Glutamatergic neuron (in vitro differentiated cells): ENCODE measurements around the gene SELENOV. TPM values are rescaled to one million over a fixed set of nuclear protein-coding genes. Genes with fewer than 3 reads are reported as not detected.
A peak's percentile ranks its signal among the peaks of the same experiment; 100 is the strongest.

Experiments
- DNase-seq: peaks from one replicate; pipeline ENCODE4 v3.0.0; 2022
- H3K27ac Mint-ChIP-seq: one replicate; pipeline ENCODE4 v1.8.0; 2020; ENCODE audit warnings: mild to moderate bottlenecking, mixed read lengths, inconsistent platforms; ENCODE audit not compliant: unreplicated experiment
- H3K27me3 Mint-ChIP-seq: one replicate; pipeline ENCODE4 v1.8.0; 2020; ENCODE audit warnings: mild to moderate bottlenecking, moderate library complexity, mixed read lengths, inconsistent platforms; ENCODE audit not compliant: unreplicated experiment
- H3K36me3 Mint-ChIP-seq: one replicate; pipeline ENCODE4 v1.8.0; 2020; ENCODE audit warnings: mild to moderate bottlenecking, mixed read lengths, inconsistent platforms; ENCODE audit not compliant: unreplicated experiment
- H3K4me1 Mint-ChIP-seq: one replicate; pipeline ENCODE4 v1.8.0; 2020; ENCODE audit warnings: mild to moderate bottlenecking, low read depth, mixed read lengths, inconsistent platforms; ENCODE audit not compliant: unreplicated experiment
- H3K4me3 Mint-ChIP-seq: one replicate; pipeline ENCODE4 v1.8.0; 2020; ENCODE audit warnings: mild to moderate bottlenecking, mixed read lengths, inconsistent platforms; ENCODE audit not compliant: unreplicated experiment
- H3K9me3 Mint-ChIP-seq: one replicate; pipeline ENCODE4 v1.8.0; 2020; ENCODE audit warnings: mild to moderate bottlenecking, moderate library complexity, mixed read lengths, inconsistent platforms; ENCODE audit not compliant: unreplicated experiment
- CTCF ChIP-seq: fragments of 200-600 bp; sonication (generic); IDR thresholded peaks from one replicate; pipeline ENCODE4 v1.5.0; 2021; ENCODE audit not compliant: partially characterized antibody, unreplicated experiment
- total RNA-seq: library from RNA; stranded (reverse); fragmentation: NEBNext Ultra II Directional; extraction: Animal tissue kit (Norgen Biotek cat#: 25700); gene quantifications from one replicate; pipeline ENCODE4 v1.2.1, GENCODE V29; 2021; ENCODE audit not compliant: unreplicated experiment

Gene SELENOV
- total RNA-seq, 1 donor from 2014 or later, result 9.9 TPM

- Mint-ChIP-seq H3K4me1 (no peaks in the 10 kb centered on the region), H3K9me3 (peaks cover 9% of the 10 kb centered on the region), H3K4me3 (no peak overlapping the region), H3K36me3 (no peaks in the 10 kb centered on the region), H3K27ac (no peak overlapping the region), H3K27me3 (peaks cover 8% of the 10 kb centered on the region)
- TF ChIP-seq CTCF, result no peak
- DNase-seq, result no peak
Observed at GRCh38 chr19:39469567-39469966, 45.4 kb upstream of the SELENOV start.

GRCh38 chr19:39470724-39471339 lies 44.1 kb upstream of the SELENOV start:
- no peak overlapping the region for H3K27ac Mint-ChIP-seq
- no peak for TF ChIP-seq CTCF

GRCh38 chr19:39471756-39472536 lies 43.0 kb upstream of the SELENOV start:
- peak overlapping the region; percentile 51 for H3K4me3 Mint-ChIP-seq
- H3K27me3 Mint-ChIP-seq, result peaks cover 2% of the 10 kb centered on the region
- no peak overlapping the region for H3K27ac Mint-ChIP-seq
- no peaks in the 10 kb centered on the region for H3K4me1 Mint-ChIP-seq
- peaks cover 4% of the 10 kb centered on the region for H3K9me3 Mint-ChIP-seq
- no peak for DNase-seq
- H3K36me3 Mint-ChIP-seq, result no peaks in the 10 kb centered on the region
- no peak for TF ChIP-seq CTCF

More at GRCh38 chr19:39470724-39471339, 44.1 kb upstream of the SELENOV start:
- Mint-ChIP-seq H3K9me3 (peaks cover 8% of the 10 kb centered on the region), H3K27me3 (peaks cover 5% of the 10 kb centered on the region), H3K4me3 (no peak overlapping the region), H3K36me3 (no peaks in the 10 kb centered on the region), H3K4me1 (no peaks in the 10 kb centered on the region)
- DNase-seq, result no peak

GRCh38 chr19:39472746-39473442 lies 42.0 kb upstream of the SELENOV start:
- Mint-ChIP-seq H3K36me3 (no peaks in the 10 kb centered on the region), H3K9me3 (peaks cover 4% of the 10 kb centered on the region), H3K27ac (no peak overlapping the region), H3K4me1 (no peaks in the 10 kb centered on the region), H3K4me3 (no peak overlapping the region), H3K27me3 (peaks cover 2% of the 10 kb centered on the region)
- no peak for TF ChIP-seq CTCF
- no peak for DNase-seq
